Renal cortex interstitium (tissue), 11 donors: Measurements from ENCODE around the gene MPC1. TPM values are rescaled to one million over a fixed set of nuclear protein-coding genes. Genes with fewer than 3 reads are reported as not detected.
"Not testable (repeated sequence)": the region's sequence is repeated elsewhere in the genome, so short reads cannot be mapped to it uniquely, and the experiment has no call there.

Source experiments
- DNase-seq, 11 donors: peaks; one replicate each; pipeline ENCODE4 v3.0.0-alpha.2; 2013; ENCODE audit warnings: low read depth in 9 of 11, low spot score in 4 of 11; ENCODE audit errors: extremely low read depth in 1 of 11
- polyA plus RNA-seq, 3 donors: library from polyadenylated mRNA; unstranded; fragments of 120-200 nt; gene quantifications; one replicate each; pipeline ENCODE4 v1.2.1, GENCODE V29; 2013; ENCODE audit not compliant: insufficient read length in 3 of 3

The MPC1 gene
- polyA plus RNA-seq, 3 donors = 67.9 to 99.8 (median 73.5) TPM

- DNase-seq = no peak
Observed at GRCh38 chr6:166355552-166355951, 27.2 kb downstream of the MPC1 start.

- DNase-seq = no peak
Observed at GRCh38 chr6:166354965-166355364, 27.8 kb downstream of the MPC1 start.

GRCh38 chr6:166354143-166354542 lies 28.6 kb downstream of the MPC1 start:
- DNase-seq = no peak

GRCh38 chr6:166353507-166353906 lies 29.2 kb downstream of the MPC1 start:
- DNase-seq = no peak

GRCh38 chr6:166352923-166353322 lies 29.8 kb downstream of the MPC1 start:
- DNase-seq = no peak

- DNase-seq = peak in 2 of 11 donors; percentile 11 to 18
Observed at GRCh38 chr6:166351715-166352285, 30.9 kb downstream of the MPC1 start.

- DNase-seq = no peak
Observed at GRCh38 chr6:166348305-166348949, 34.3 kb downstream of the MPC1 start.

GRCh38 chr6:166346965-166347364 lies 35.8 kb downstream of the MPC1 start:
- DNase-seq = no peak

- no peak for DNase-seq
Observed at GRCh38 chr6:166346449-166346848, 36.3 kb downstream of the MPC1 start.

- DNase-seq = not testable (repeated sequence)
Observed at GRCh38 chr6:166345672-166346071, 37.1 kb downstream of the MPC1 start.

GRCh38 chr6:166344921-166345320 lies 37.8 kb downstream of the MPC1 start:
- not testable (repeated sequence) for DNase-seq

GRCh38 chr6:166344240-166344639 lies 38.5 kb downstream of the MPC1 start:
- no peak for DNase-seq

- no peak for DNase-seq
Observed at GRCh38 chr6:166343150-166343487, 39.6 kb downstream of the MPC1 start.

- DNase-seq = peak; percentile 66 to 85 (median 80)
Observed at GRCh38 chr6:166342349-166343149, 40.2 kb downstream of the MPC1 start, which contains the start of gene SFT2D1. Gene SFT2D1, minus strand, starts transcription at chr6:166342545. Its CDS starts 64 bp downstream, at chr6:166342481.

GRCh38 chr6:166341977-166342348 lies 40.8 kb downstream of the MPC1 start:
- peak in 2 of 11 donors; percentile 12 to 18 for DNase-seq

GRCh38 chr6:166341464-166341863 lies 41.3 kb downstream of the MPC1 start:
- DNase-seq = no peak

- DNase-seq = no peak
Observed at GRCh38 chr6:166338854-166339253, 43.9 kb downstream of the MPC1 start.

GRCh38 chr6:166336847-166337246 lies 45.9 kb downstream of the MPC1 start:
- DNase-seq = no peak

- DNase-seq = no peak
Observed at GRCh38 chr6:166335378-166336302, 47.1 kb downstream of the MPC1 start.
